Peyer's patch (tissue), 4 donors: ENCODE data around the gene KNOP1.

Experiments
- CTCF ChIP-seq, 6 experiments: fragments of 450-650 bp in 4 of 6; fragments of 200-600 bp in 2 of 6; sonication (generic) in 1 of 6; IDR thresholded peaks; one replicate each; pipeline ENCODE4 v1.5.1; 2017 to 2019; ENCODE audit warnings: antibody characterized with exemption in 6 of 6, mild to moderate bottlenecking in 3 of 6, moderate library complexity in 1 of 6
- POLR2A ChIP-seq, 2 donors: fragments of 450-650 bp; IDR thresholded peaks; one replicate each; pipeline ENCODE4 v1.5.1; 2017; ENCODE audit warnings: antibody characterized with exemption in 2 of 2, mild to moderate bottlenecking in 2 of 2, moderate library complexity in 2 of 2

GRCh38 chr16:19744670-19745069 lies 26.6 kb upstream of the KNOP1 start:
- no peak for TF ChIP-seq CTCF (IDR thresholded peaks at IDR 0.05)
- TF ChIP-seq POLR2A (IDR thresholded peaks at IDR 0.05): no peak
